Measurements from ENCODE around the gene EMP1. TPM values are rescaled to one million over a fixed set of nuclear protein-coding genes. Genes with fewer than 3 reads are reported as not detected.

EMP1 gene
- total and polyA plus RNA-seq, 2 of the 13 experiments (the other 11 are each of a cell fraction or from before 2014, with no cell fraction given): 0.13 to 0.61 TPM

DNA sequence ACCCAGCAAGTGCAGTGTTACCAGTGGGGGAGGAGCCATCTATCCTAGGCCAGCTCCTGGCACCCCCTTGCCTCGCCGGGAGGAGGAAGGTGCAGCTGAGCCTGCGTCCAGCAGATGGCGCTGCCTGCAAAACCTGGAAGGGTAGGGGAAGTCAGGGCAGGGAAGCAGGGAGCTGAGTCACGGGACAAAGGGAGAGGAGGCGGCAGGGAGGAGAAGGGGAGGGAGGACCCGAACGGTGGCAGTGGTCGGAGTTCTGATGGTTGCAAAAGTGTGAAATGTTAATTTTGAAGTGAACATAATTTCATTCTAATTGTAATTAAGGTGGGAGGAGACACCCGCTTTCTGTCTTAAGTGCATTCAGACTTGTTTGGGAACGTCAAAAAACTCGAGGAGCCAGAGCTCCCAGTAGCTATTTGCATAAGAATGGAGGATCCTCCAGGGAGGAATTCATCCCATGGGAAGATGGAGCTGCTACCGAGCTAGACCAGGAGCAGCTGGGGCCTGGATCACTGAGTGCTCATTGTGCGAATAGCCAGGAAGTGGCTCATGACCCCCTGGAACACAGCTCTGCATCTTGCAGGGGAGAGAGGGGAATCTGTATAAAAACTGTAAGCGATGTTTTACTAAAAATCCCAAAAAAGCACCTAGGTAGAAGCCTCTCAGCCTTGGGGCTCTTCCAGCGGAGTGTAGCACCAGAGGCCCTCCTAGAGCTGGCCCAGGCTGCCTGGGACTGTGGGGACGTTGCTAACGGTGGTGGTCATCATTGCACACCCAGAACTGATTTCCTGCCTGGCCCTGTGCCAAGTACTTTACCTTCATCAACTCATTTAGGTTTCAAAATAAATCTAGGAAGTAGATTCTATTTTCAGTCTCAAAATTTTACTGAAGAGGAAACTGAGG is 59.5 kb downstream of the EMP1 start (continued):
- TF ChIP-seq, protein P1, sequence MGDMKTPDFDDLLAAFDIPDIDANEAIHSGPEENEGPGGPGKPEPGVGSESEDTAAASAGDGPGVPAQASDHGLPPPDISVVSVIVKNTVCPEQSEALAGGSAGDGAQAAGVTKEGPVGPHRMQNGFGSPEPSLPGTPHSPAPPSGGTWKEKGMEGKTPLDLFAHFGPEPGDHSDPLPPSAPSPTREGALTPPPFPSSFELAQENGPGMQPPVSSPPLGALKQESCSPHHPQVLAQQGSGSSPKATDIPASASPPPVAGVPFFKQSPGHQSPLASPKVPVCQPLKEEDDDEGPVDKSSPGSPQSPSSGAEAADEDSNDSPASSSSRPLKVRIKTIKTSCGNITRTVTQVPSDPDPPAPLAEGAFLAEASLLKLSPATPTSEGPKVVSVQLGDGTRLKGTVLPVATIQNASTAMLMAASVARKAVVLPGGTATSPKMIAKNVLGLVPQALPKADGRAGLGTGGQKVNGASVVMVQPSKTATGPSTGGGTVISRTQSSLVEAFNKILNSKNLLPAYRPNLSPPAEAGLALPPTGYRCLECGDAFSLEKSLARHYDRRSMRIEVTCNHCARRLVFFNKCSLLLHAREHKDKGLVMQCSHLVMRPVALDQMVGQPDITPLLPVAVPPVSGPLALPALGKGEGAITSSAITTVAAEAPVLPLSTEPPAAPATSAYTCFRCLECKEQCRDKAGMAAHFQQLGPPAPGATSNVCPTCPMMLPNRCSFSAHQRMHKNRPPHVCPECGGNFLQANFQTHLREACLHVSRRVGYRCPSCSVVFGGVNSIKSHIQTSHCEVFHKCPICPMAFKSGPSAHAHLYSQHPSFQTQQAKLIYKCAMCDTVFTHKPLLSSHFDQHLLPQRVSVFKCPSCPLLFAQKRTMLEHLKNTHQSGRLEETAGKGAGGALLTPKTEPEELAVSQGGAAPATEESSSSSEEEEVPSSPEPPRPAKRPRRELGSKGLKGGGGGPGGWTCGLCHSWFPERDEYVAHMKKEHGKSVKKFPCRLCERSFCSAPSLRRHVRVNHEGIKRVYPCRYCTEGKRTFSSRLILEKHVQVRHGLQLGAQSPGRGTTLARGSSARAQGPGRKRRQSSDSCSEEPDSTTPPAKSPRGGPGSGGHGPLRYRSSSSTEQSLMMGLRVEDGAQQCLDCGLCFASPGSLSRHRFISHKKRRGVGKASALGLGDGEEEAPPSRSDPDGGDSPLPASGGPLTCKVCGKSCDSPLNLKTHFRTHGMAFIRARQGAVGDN (CRISPR knock-in tag; IDR thresholded peaks at IDR 0.05): peak; percentile 46
- no peak for TF ChIP-seq ZNF589 (CRISPR knock-in tag; conservative IDR thresholded peaks at IDR 0.05)
- no peak for TF ChIP-seq SP1 (IDR thresholded peaks at IDR 0.05)
- TF ChIP-seq SP1 (CRISPR knock-in tag; IDR thresholded peaks at IDR 0.05): peak; percentile 47; the same call in 1 of the 2 replicates
- TF ChIP-seq, protein P2, sequence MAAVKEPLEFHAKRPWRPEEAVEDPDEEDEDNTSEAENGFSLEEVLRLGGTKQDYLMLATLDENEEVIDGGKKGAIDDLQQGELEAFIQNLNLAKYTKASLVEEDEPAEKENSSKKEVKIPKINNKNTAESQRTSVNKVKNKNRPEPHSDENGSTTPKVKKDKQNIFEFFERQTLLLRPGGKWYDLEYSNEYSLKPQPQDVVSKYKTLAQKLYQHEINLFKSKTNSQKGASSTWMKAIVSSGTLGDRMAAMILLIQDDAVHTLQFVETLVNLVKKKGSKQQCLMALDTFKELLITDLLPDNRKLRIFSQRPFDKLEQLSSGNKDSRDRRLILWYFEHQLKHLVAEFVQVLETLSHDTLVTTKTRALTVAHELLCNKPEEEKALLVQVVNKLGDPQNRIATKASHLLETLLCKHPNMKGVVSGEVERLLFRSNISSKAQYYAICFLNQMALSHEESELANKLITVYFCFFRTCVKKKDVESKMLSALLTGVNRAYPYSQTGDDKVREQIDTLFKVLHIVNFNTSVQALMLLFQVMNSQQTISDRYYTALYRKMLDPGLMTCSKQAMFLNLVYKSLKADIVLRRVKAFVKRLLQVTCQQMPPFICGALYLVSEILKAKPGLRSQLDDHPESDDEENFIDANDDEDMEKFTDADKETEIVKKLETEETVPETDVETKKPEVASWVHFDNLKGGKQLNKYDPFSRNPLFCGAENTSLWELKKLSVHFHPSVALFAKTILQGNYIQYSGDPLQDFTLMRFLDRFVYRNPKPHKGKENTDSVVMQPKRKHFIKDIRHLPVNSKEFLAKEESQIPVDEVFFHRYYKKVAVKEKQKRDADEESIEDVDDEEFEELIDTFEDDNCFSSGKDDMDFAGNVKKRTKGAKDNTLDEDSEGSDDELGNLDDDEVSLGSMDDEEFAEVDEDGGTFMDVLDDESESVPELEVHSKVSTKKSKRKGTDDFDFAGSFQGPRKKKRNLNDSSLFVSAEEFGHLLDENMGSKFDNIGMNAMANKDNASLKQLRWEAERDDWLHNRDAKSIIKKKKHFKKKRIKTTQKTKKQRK (IDR thresholded peaks at IDR 0.05; ENCODE audit: low read length): no peak
- TF ChIP-seq, protein P3, sequence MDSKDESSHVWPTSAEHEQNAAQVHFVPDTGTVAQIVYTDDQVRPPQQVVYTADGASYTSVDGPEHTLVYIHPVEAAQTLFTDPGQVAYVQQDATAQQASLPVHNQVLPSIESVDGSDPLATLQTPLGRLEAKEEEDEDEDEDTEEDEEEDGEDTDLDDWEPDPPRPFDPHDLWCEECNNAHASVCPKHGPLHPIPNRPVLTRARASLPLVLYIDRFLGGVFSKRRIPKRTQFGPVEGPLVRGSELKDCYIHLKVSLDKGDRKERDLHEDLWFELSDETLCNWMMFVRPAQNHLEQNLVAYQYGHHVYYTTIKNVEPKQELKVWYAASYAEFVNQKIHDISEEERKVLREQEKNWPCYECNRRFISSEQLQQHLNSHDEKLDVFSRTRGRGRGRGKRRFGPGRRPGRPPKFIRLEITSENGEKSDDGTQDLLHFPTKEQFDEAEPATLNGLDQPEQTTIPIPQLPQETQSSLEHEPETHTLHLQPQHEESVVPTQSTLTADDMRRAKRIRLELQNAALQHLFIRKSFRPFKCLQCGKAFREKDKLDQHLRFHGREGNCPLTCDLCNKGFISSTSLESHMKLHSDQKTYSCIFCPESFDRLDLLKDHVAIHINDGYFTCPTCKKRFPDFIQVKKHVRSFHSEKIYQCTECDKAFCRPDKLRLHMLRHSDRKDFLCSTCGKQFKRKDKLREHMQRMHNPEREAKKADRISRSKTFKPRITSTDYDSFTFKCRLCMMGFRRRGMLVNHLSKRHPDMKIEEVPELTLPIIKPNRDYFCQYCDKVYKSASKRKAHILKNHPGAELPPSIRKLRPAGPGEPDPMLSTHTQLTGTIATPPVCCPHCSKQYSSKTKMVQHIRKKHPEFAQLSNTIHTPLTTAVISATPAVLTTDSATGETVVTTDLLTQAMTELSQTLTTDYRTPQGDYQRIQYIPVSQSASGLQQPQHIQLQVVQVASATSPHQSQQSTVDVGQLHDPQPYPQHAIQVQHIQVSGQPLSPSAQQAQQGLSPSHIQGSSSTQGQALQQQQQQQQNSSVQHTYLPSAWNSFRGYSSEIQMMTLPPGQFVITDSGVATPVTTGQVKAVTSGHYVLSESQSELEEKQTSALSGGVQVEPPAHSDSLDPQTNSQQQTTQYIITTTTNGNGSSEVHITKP (CRISPR knock-in tag; IDR thresholded peaks at IDR 0.05; ENCODE audit: low read depth): 0 out of 2 replicates have a peak, but pooled peaks have one; percentile 42
- no peak for TF ChIP-seq SMAD9 (CRISPR knock-in tag; IDR thresholded peaks at IDR 0.05)
- peak; percentile 97 for TF ChIP-seq ZSCAN25 (CRISPR knock-in tag; IDR thresholded peaks at IDR 0.05)
- TF ChIP-seq, protein P4, sequence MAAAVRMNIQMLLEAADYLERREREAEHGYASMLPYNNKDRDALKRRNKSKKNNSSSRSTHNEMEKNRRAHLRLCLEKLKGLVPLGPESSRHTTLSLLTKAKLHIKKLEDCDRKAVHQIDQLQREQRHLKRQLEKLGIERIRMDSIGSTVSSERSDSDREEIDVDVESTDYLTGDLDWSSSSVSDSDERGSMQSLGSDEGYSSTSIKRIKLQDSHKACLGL (CRISPR knock-in tag; IDR thresholded peaks at IDR 0.05): no peak
- peak; percentile 91 for TF ChIP-seq CBX5 (CRISPR knock-in tag; IDR thresholded peaks at IDR 0.05; ENCODE audit: borderline replicate concordance)
- TF ChIP-seq GATAD1 (CRISPR knock-in tag; IDR thresholded peaks at IDR 0.05): peak; percentile 37; the same call in 1 of the 2 replicates
- no peak for TF ChIP-seq ZNF382 (CRISPR knock-in tag; IDR thresholded peaks at IDR 0.05; ENCODE audit: borderline replicate concordance)
- TF ChIP-seq GABPB1 (CRISPR knock-in tag; IDR thresholded peaks at IDR 0.05): peak; percentile 77
- TF ChIP-seq ZNF205 (CRISPR knock-in tag; IDR thresholded peaks at IDR 0.05): no peak
- TF ChIP-seq RNF2 (conservative IDR thresholded peaks at IDR 0.05; ENCODE audit: low read depth): no peak

Measured in HepG2 (cell line).